ENCODE measurements around the gene PROB1.

Gene PROB1

GRCh38 chr5:139418793-139419192, 23.9 kb upstream of the PROB1 start:
- H3K4me3 ChIP-seq (replicated peaks in 1 of 2; ENCODE audit: low read depth in 2 of 2, low read length in 2 of 2), result no peak overlapping the region
- TF ChIP-seq CTCF (IDR thresholded peaks at IDR 0.05; ENCODE audit: low read depth, low read length), result no peak
- DNase-seq (ENCODE audit: low read depth in 2 of 2), result no peak

- no peak overlapping the region for H3K4me3 ChIP-seq (replicated peaks in 1 of 2; ENCODE audit: low read depth in 2 of 2, low read length in 2 of 2)
- TF ChIP-seq CTCF (IDR thresholded peaks at IDR 0.05; ENCODE audit: low read depth, low read length), result no peak
- DNase-seq (ENCODE audit: low read depth in 2 of 2), result peak in 1 of 2 donors; percentile 44
Measured at GRCh38 chr5:139417214-139417613, 22.3 kb upstream of the PROB1 start.

GRCh38 chr5:139416651-139417050, 21.7 kb upstream of the PROB1 start:
- TF ChIP-seq CTCF (IDR thresholded peaks at IDR 0.05; ENCODE audit: low read depth, low read length), result no peak
- H3K4me3 ChIP-seq (replicated peaks in 1 of 2; ENCODE audit: low read depth in 2 of 2, low read length in 2 of 2), result no peak overlapping the region
- no peak for DNase-seq (ENCODE audit: low read depth in 2 of 2)

GRCh38 chr5:139415869-139416268, 21.0 kb upstream of the PROB1 start:
- no peak for TF ChIP-seq CTCF (IDR thresholded peaks at IDR 0.05; ENCODE audit: low read depth, low read length)
- DNase-seq (ENCODE audit: low read depth in 2 of 2), result no peak
- no peak overlapping the region for H3K4me3 ChIP-seq (replicated peaks in 1 of 2; ENCODE audit: low read depth in 2 of 2, low read length in 2 of 2)

GRCh38 chr5:139415221-139415861, 20.4 kb upstream of the PROB1 start:
- no peak for TF ChIP-seq CTCF (IDR thresholded peaks at IDR 0.05; ENCODE audit: low read depth, low read length)
- no peak for DNase-seq (ENCODE audit: low read depth in 2 of 2)
- no peak overlapping the region for H3K4me3 ChIP-seq (replicated peaks in 1 of 2; ENCODE audit: low read depth in 2 of 2, low read length in 2 of 2)

- no peak for TF ChIP-seq CTCF (IDR thresholded peaks at IDR 0.05; ENCODE audit: low read depth, low read length)
- no peak for DNase-seq (ENCODE audit: low read depth in 2 of 2)
- H3K4me3 ChIP-seq (replicated peaks in 1 of 2; ENCODE audit: low read depth in 2 of 2, low read length in 2 of 2), result no peak overlapping the region
Measured at GRCh38 chr5:139414581-139415130, 19.8 kb upstream of the PROB1 start.

- no peak for DNase-seq (ENCODE audit: low read depth in 2 of 2)
- H3K4me3 ChIP-seq (replicated peaks in 1 of 2; ENCODE audit: low read depth in 2 of 2, low read length in 2 of 2), result no peak overlapping the region
- TF ChIP-seq CTCF (IDR thresholded peaks at IDR 0.05; ENCODE audit: low read depth, low read length), result no peak
Measured at GRCh38 chr5:139413963-139414362, 19.1 kb upstream of the PROB1 start.

All from cardiac fibroblast (primary cell).